Measurements from ENCODE around the gene HHATL.

DNA sequence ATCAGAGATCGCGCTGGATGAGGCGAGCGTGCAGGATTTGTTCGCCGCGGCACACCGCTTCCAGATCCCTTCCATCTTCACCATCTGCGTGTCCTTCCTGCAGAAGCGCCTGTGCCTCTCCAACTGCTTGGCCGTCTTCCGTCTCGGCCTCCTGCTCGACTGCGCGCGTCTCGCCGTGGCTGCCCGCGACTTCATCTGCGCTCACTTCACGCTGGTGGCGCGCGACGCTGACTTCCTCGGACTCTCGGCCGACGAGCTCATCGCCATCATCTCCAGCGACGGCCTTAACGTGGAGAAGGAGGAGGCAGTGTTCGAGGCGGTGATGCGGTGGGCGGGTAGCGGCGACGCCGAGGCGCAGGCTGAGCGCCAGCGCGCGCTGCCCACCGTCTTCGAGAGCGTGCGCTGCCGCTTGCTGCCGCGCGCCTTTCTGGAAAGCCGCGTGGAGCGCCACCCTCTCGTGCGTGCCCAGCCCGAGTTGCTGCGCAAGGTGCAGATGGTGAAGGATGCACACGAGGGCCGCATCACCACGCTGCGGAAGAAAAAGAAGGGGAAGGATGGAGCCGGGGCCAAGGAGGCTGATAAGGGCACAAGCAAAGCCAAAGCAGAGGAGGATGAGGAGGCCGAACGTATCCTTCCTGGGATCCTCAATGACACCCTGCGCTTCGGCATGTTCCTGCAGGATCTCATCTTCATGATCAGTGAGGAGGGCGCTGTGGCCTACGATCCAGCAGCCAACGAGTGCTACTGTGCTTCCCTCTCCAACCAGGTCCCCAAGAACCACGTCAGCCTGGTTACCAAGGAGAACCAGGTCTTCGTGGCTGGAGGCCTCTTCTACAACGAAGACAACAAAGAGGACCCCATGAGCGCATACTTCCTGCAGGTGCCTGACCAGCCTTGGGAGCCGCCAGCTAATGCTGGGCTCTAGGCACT is 16.4 kb downstream of the HHATL start:
- TF ChIP-seq, protein P1, sequence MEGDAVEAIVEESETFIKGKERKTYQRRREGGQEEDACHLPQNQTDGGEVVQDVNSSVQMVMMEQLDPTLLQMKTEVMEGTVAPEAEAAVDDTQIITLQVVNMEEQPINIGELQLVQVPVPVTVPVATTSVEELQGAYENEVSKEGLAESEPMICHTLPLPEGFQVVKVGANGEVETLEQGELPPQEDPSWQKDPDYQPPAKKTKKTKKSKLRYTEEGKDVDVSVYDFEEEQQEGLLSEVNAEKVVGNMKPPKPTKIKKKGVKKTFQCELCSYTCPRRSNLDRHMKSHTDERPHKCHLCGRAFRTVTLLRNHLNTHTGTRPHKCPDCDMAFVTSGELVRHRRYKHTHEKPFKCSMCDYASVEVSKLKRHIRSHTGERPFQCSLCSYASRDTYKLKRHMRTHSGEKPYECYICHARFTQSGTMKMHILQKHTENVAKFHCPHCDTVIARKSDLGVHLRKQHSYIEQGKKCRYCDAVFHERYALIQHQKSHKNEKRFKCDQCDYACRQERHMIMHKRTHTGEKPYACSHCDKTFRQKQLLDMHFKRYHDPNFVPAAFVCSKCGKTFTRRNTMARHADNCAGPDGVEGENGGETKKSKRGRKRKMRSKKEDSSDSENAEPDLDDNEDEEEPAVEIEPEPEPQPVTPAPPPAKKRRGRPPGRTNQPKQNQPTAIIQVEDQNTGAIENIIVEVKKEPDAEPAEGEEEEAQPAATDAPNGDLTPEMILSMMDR (IDR thresholded peaks at IDR 0.05): no peak
- no peak for TF ChIP-seq POLR2A (IDR thresholded peaks at IDR 0.05)
